HepG2 (cell line): Measurements from ENCODE around the gene TUBB2B. TPM values are rescaled to one million over a fixed set of nuclear protein-coding genes. Genes with fewer than 3 reads are reported as not detected.

ENCODE experiments used
- ELF4 ChIP-seq: sonication (generic); formaldehyde crosslinking; IDR thresholded peaks from 2 replicates; pipeline ENCODE4 v1.5.0; 2020; ENCODE audit warnings: missing genetic modification reagents, mild to moderate bottlenecking, moderate library complexity, borderline replicate concordance
- FIP1L1 ChIP-seq: fragments of 200-400 bp; formaldehyde crosslinking; IDR thresholded peaks from 2 replicates; pipeline ENCODE4 v1.6.1; 2018; ENCODE audit warnings: low read depth, mild to moderate bottlenecking, low read length, moderate library complexity, borderline replicate concordance; ENCODE audit not compliant: insufficient read depth
- NFIC ChIP-seq: IDR thresholded peaks from 2 replicates; pipeline ENCODE4 v1.6.1; 2012; ENCODE audit warnings: mild to moderate bottlenecking, low read length, inconsistent platforms
- RBFOX2 ChIP-seq: fragments of 200-400 bp; formaldehyde crosslinking; IDR thresholded peaks from 2 replicates; pipeline ENCODE4 v1.6.1; 2017; ENCODE audit warnings: low read depth, mild to moderate bottlenecking, low read length
- RFX5 ChIP-seq: IDR thresholded peaks from 2 replicates; pipeline ENCODE4 v1.6.1; 2011; ENCODE audit warnings: low read depth, low read length, improper control_type of control experiment
- ZNF230 ChIP-seq: sonication (generic); formaldehyde crosslinking; IDR thresholded peaks from 2 replicates; pipeline ENCODE4 v1.4.0; 2020; ENCODE audit warnings: mild to moderate bottlenecking, missing genetic modification reagents
- ZNF235 ChIP-seq: sonication (generic); formaldehyde crosslinking; IDR thresholded peaks from 2 replicates; pipeline ENCODE4 v1.8.1; 2023; ENCODE audit warnings: mild to moderate bottlenecking, missing genetic modification reagents, borderline replicate concordance
- ZNF337 ChIP-seq: sonication (generic); formaldehyde crosslinking; IDR thresholded peaks from 2 replicates; pipeline ENCODE4 v1.5.1; 2020; ENCODE audit warnings: missing genetic modification reagents, low read depth, mild to moderate bottlenecking, borderline replicate concordance
- ZNF33A ChIP-seq: sonication (generic); formaldehyde crosslinking; IDR thresholded peaks from 2 replicates; pipeline ENCODE4 v1.5.1; 2020; ENCODE audit warnings: missing genetic modification reagents, mild to moderate bottlenecking, moderate library complexity, borderline replicate concordance
- ZNF432 ChIP-seq: sonication (generic); formaldehyde crosslinking; IDR thresholded peaks from 2 replicates; pipeline ENCODE4 v1.5.0; 2020; ENCODE audit warnings: missing genetic modification reagents, mild to moderate bottlenecking, borderline replicate concordance
- ZNF577 ChIP-seq: sonication (generic); formaldehyde crosslinking; IDR thresholded peaks from 2 replicates; pipeline ENCODE4 v1.4.0; 2020; ENCODE audit warnings: mild to moderate bottlenecking, low read depth, missing genetic modification reagents, borderline replicate concordance
- polyA plus RNA-seq, 8 experiments: library from polyadenylated mRNA; depleted of rRNA in 3 of 8; stranded (reverse) in 7 of 8; unstranded in 1 of 8; fragments of >200 nt; fragmentation: Illumina TruSeq in 4 of 8; extraction: Trizol in 4 of 8; gene quantifications; 2 replicates each; pipeline versions ENCODE4 v1.2.1 to v1.2.3, GENCODE V29; 2011 to 2016; ENCODE audit warnings: low read depth in 4 of 8, missing spikeins in 1 of 8, mixed read lengths in 1 of 8; ENCODE audit not compliant: insufficient read depth in 1 of 8
- total RNA-seq, 5 experiments: library from RNA; depleted of rRNA; stranded (reverse); fragments of >200 nt; fragmentation: Illumina TruSeq; extraction: Trizol; gene quantifications; 2 replicates each; pipeline ENCODE4 v1.2.3, GENCODE V29; 2016; ENCODE audit warnings: low read depth in 1 of 5
- TF ChIP-seq, protein P1 (sequence below): fragments of 450-650 bp; IDR thresholded peaks from 2 replicates; pipeline ENCODE4 v1.6.1; 2017; ENCODE audit warnings: mild to moderate bottlenecking
- TF ChIP-seq, protein P2 (sequence below): sonication (generic); formaldehyde crosslinking; conservative IDR thresholded peaks from 2 replicates; pipeline ENCODE4 v1.8.0; 2022; ENCODE audit warnings: mild to moderate bottlenecking, moderate library complexity, missing genetic modification reagents
- TF ChIP-seq, protein P3 (sequence below): sonication (generic); formaldehyde crosslinking; IDR thresholded peaks from 2 replicates; pipeline ENCODE4 v1.4.0; 2020; ENCODE audit warnings: missing genetic modification reagents
- TF ChIP-seq, protein P4 (sequence below): sonication (generic); formaldehyde crosslinking; IDR thresholded peaks from 2 replicates; pipeline ENCODE4 v1.4.0; 2020; ENCODE audit warnings: missing genetic modification reagents, borderline replicate concordance
- TF ChIP-seq, protein P5 (sequence below): sonication (generic); formaldehyde crosslinking; IDR thresholded peaks from 2 replicates; pipeline ENCODE4 v1.5.1; 2020; ENCODE audit warnings: missing genetic modification reagents, mild to moderate bottlenecking, borderline replicate concordance
- TF ChIP-seq, protein P6 (sequence below): sonication (generic); formaldehyde crosslinking; IDR thresholded peaks from 2 replicates; pipeline ENCODE4 v1.5.0; 2020; ENCODE audit warnings: missing genetic modification reagents

TUBB2B gene
- total and polyA plus RNA-seq, 2 of the 13 experiments (the other 11 are each of a cell fraction or from before 2014, with no cell fraction given) = 10.3 to 23.6 TPM

DNA sequence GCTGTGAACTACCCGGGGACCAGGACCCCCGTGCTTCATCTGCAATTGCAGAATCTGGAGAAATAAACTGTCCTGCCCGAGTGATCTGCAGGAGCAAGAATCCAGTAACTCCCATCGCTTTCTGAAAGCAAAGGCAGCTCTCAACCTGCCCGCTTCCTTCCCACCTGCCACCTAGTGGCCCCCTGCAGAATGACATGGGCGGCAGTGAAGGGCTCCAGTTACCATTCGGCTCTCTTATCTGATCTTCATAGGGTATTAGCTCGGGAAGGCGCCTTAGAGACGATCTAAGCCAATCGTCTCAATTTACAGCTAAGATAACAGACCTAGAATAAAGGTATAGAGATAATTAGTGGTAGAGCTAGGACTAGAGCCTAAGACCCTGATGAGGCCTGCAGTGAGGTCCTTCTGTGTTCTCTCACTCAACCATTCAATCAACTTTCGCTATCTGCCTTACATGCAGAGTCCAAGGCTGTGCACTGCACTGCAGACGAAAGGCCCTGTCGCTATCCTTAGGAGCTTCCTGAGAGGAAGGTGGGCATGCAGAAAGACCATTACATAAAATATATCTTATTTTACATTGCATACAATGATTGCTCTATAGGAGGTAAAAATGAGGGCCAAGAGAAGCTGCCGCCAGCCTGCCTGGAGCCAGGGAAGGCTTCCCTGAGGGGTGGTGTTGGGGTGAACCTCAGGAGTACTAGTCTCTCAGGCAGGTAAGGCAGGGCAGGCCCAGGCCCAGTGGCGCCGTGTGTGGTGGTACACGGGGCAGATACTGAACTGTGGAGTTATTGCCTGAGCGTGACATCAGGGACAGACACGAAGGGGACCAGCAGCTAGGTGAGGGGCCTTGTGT lies 24.2 kb upstream of the TUBB2B start (continued):
- TF ChIP-seq, protein P1, sequence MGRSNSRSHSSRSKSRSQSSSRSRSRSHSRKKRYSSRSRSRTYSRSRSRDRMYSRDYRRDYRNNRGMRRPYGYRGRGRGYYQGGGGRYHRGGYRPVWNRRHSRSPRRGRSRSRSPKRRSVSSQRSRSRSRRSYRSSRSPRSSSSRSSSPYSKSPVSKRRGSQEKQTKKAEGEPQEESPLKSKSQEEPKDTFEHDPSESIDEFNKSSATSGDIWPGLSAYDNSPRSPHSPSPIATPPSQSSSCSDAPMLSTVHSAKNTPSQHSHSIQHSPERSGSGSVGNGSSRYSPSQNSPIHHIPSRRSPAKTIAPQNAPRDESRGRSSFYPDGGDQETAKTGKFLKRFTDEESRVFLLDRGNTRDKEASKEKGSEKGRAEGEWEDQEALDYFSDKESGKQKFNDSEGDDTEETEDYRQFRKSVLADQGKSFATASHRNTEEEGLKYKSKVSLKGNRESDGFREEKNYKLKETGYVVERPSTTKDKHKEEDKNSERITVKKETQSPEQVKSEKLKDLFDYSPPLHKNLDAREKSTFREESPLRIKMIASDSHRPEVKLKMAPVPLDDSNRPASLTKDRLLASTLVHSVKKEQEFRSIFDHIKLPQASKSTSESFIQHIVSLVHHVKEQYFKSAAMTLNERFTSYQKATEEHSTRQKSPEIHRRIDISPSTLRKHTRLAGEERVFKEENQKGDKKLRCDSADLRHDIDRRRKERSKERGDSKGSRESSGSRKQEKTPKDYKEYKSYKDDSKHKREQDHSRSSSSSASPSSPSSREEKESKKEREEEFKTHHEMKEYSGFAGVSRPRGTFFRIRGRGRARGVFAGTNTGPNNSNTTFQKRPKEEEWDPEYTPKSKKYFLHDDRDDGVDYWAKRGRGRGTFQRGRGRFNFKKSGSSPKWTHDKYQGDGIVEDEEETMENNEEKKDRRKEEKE = no peak
- TF ChIP-seq, protein P2, sequence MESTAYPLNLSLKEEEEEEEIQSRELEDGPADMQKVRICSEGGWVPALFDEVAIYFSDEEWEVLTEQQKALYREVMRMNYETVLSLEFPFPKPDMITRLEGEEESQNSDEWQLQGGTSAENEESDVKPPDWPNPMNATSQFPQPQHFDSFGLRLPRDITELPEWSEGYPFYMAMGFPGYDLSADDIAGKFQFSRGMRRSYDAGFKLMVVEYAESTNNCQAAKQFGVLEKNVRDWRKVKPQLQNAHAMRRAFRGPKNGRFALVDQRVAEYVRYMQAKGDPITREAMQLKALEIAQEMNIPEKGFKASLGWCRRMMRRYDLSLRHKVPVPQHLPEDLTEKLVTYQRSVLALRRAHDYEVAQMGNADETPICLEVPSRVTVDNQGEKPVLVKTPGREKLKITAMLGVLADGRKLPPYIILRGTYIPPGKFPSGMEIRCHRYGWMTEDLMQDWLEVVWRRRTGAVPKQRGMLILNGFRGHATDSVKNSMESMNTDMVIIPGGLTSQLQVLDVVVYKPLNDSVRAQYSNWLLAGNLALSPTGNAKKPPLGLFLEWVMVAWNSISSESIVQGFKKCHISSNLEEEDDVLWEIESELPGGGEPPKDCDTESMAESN (CRISPR knock-in tag) = no peak
- TF ChIP-seq ZNF577 (no peak), ELF4 (CRISPR knock-in tag) (no peak), ZNF432 (CRISPR knock-in tag) (no peak), RBFOX2 (no peak), ZNF33A (CRISPR knock-in tag) (no peak), ZNF230 (CRISPR knock-in tag) (no peak), ZNF235 (CRISPR knock-in tag) (no peak), ZNF337 (CRISPR knock-in tag) (no peak), RFX5 (no peak), FIP1L1 (no peak), NFIC (no peak)
- TF ChIP-seq, protein P3, sequence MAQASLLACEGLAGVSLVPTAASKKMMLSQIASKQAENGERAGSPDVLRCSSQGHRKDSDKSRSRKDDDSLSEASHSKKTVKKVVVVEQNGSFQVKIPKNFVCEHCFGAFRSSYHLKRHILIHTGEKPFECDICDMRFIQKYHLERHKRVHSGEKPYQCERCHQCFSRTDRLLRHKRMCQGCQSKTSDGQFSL (CRISPR knock-in tag) = no peak
- TF ChIP-seq, protein P4, sequence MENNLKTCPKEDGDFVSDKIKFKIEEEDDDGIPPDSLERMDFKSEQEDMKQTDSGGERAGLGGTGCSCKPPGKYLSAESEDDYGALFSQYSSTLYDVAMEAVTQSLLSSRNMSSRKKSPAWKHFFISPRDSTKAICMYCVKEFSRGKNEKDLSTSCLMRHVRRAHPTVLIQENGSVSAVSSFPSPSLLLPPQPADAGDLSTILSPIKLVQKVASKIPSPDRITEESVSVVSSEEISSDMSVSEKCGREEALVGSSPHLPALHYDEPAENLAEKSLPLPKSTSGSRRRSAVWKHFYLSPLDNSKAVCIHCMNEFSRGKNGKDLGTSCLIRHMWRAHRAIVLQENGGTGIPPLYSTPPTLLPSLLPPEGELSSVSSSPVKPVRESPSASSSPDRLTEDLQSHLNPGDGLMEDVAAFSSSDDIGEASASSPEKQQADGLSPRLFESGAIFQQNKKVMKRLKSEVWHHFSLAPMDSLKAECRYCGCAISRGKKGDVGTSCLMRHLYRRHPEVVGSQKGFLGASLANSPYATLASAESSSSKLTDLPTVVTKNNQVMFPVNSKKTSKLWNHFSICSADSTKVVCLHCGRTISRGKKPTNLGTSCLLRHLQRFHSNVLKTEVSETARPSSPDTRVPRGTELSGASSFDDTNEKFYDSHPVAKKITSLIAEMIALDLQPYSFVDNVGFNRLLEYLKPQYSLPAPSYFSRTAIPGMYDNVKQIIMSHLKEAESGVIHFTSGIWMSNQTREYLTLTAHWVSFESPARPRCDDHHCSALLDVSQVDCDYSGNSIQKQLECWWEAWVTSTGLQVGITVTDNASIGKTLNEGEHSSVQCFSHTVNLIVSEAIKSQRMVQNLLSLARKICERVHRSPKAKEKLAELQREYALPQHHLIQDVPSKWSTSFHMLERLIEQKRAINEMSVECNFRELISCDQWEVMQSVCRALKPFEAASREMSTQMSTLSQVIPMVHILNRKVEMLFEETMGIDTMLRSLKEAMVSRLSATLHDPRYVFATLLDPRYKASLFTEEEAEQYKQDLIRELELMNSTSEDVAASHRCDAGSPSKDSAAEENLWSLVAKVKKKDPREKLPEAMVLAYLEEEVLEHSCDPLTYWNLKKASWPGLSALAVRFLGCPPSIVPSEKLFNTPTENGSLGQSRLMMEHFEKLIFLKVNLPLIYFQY (CRISPR knock-in tag) = no peak
- TF ChIP-seq, protein P5, sequence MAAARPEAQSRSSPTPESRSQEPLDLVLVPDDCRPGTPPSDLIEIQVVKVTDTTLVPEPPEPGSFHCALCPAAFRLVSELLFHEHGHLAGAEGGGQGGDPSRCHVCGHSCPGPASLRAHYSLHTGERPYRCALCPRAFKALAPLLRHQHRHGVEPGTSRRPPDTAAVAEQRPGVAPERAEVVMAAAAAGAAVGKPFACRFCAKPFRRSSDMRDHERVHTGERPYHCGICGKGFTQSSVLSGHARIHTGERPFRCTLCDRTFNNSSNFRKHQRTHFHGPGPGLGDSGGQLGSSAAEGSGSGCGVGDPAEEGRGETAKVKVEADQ (CRISPR knock-in tag) = no peak
- TF ChIP-seq, protein P6, sequence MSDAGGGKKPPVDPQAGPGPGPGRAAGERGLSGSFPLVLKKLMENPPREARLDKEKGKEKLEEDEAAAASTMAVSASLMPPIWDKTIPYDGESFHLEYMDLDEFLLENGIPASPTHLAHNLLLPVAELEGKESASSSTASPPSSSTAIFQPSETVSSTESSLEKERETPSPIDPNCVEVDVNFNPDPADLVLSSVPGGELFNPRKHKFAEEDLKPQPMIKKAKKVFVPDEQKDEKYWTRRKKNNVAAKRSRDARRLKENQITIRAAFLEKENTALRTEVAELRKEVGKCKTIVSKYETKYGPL = no peak
